A673 (cell line): Measurements from ENCODE around the gene ANP32B. TPM values are rescaled to one million over a fixed set of nuclear protein-coding genes. Genes with fewer than 3 reads are reported as not detected.

Experiments used
- BruUV-seq: library from RNA; stranded (reverse); fragments of 400-500 nt; replicated peaks from 2 replicates; lab custom pipeline; 2021; lab: Mats Ljungman, UMichigan
- CTCF ChIA-PET: fragments of 300-600 bp; sonication (Branson Sonifier 250); formaldehyde crosslinking; loops from one replicate; lab custom pipeline; 2022; ENCODE audit warnings: antibody characterized with exemption; lab: Charles Lee
- POLR2A ChIA-PET: fragments of 300-600 bp; sonication (Branson Sonifier 250); formaldehyde crosslinking; loops from one replicate; lab custom pipeline; 2022; ENCODE audit warnings: antibody characterized with exemption; ENCODE audit not compliant: low non-redundant PET; lab: Charles Lee
- DNase-seq: peaks from one replicate; pipeline ENCODE4 v3.0.0-alpha.2; 2015; ENCODE audit warnings: low spot score
- H3K27ac ChIP-seq: fragments of 200-600 bp; sonication (generic); 2 replicates; pipeline ENCODE4 v1.5.1; 2016; ENCODE audit warnings: mixed run types, low read depth, mild to moderate bottlenecking, mixed read lengths, antibody characterized with exemption, low read length; ENCODE audit not compliant: poor library complexity, severe bottlenecking
- H3K27me3 ChIP-seq: fragments of 200-600 bp; sonication (generic); replicated peaks from 2 replicates; pipeline ENCODE4 v1.6.1; 2017; ENCODE audit warnings: mixed run types, low read depth, mild to moderate bottlenecking, mixed read lengths, antibody characterized with exemption, low read length; ENCODE audit not compliant: insufficient read depth, poor library complexity
- H3K36me3 ChIP-seq: fragments of 200-600 bp; sonication (generic); 2 replicates; pipeline ENCODE4 v1.6.1; 2016; ENCODE audit warnings: mixed run types, mild to moderate bottlenecking, mixed read lengths, antibody characterized with exemption, low read length; ENCODE audit not compliant: insufficient read depth, poor library complexity, severe bottlenecking
- H3K4me1 ChIP-seq: fragments of 200-600 bp; sonication (generic); 2 replicates; pipeline ENCODE4 v1.6.1; 2017; ENCODE audit warnings: mixed run types, mild to moderate bottlenecking, mixed read lengths, antibody characterized with exemption, low read length; ENCODE audit not compliant: insufficient read depth, poor library complexity, severe bottlenecking
- H3K4me3 ChIP-seq: fragments of 200-600 bp; sonication (generic); 2 replicates; pipeline ENCODE4 v1.5.1; 2016; ENCODE audit warnings: low read depth, mixed run types, mild to moderate bottlenecking, mixed read lengths, low read length; ENCODE audit not compliant: poor library complexity, severe bottlenecking
- H3K9me3 ChIP-seq: fragments of 200-600 bp; sonication (generic); 2 replicates; pipeline ENCODE4 v1.6.1; 2016; ENCODE audit warnings: mixed run types, low read depth, mild to moderate bottlenecking, mixed read lengths, antibody characterized with exemption, low read length; ENCODE audit not compliant: poor library complexity, severe bottlenecking
- CTCF ChIP-seq: fragments of 300-800, 200-600 bp; sonication (generic); conservative IDR thresholded peaks from 2 replicates; pipeline ENCODE4 v1.5.1; 2017; ENCODE audit warnings: low read depth, mild to moderate bottlenecking, antibody characterized with exemption, low read length, moderate library complexity, mixed read lengths
- EZH2 ChIP-seq: fragments of 200-600 bp; sonication (generic); IDR thresholded peaks from 2 replicates; pipeline ENCODE4 v1.6.1; 2017; ENCODE audit warnings: borderline replicate concordance, low read depth, mild to moderate bottlenecking, mixed read lengths, antibody characterized with exemption, low read length; ENCODE audit not compliant: poor library complexity, severe bottlenecking
- intact Hi-C: fragments of 100-400 bp; cut with micrococcal nuclease; formaldehyde crosslinking; loops from one replicate; pipeline ENCODE4 v1.10.0; 2022; ENCODE audit not compliant: unreplicated experiment
- total RNA-seq: library from RNA; stranded (reverse); gene quantifications from 2 replicates; pipeline ENCODE4 v1.2.3, GENCODE V29; 2021

The ANP32B gene
- total RNA-seq, 1 experiment from 2014 or later, result 237 TPM

GRCh38 chr9:98006127-98006796 is 23.1 kb downstream of the ANP32B start:
- no peaks in the 10 kb centered on the region for H3K27me3 ChIP-seq
- intact Hi-C loops, result no loop called here
- BruUV-seq, result no TSS peak
- ChIA-PET CTCF (no interaction called here), POLR2A (interaction anchor here (0.6 kb wide), 1 partner anchor 59 kb away, joined by 4 read pairs; no protein-coding TSS in a partner anchor)
- peaks cover 95% of the 10 kb centered on the region for H3K36me3 ChIP-seq
- no peak overlapping the region for H3K4me3 ChIP-seq
- H3K27ac ChIP-seq, result no peak overlapping the region
- TF ChIP-seq EZH2, result no peak
- TF ChIP-seq CTCF, result no peak
- no peaks in the 10 kb centered on the region for H3K4me1 ChIP-seq
- no peak for DNase-seq
- no peaks in the 10 kb centered on the region for H3K9me3 ChIP-seq

- Histone ChIP-seq H3K4me3 (no peak overlapping the region), H3K9me3 (no peaks in the 10 kb centered on the region), H3K27me3 (no peaks in the 10 kb centered on the region), H3K36me3 (peaks cover 97% of the 10 kb centered on the region), H3K4me1 (no peaks in the 10 kb centered on the region), H3K27ac (no peak overlapping the region)
- TF ChIP-seq EZH2 (no peak), CTCF (no peak)
- no peak for DNase-seq
- ChIA-PET CTCF (no interaction called here), POLR2A (no interaction called here)
- no TSS peak for BruUV-seq
- intact Hi-C loops, result no loop called here
Measured at GRCh38 chr9:98007251-98007928, 24.2 kb downstream of the ANP32B start.

- CTCF ChIA-PET, result no interaction called here
- Histone ChIP-seq H3K4me3 (no peak overlapping the region), H3K9me3 (no peaks in the 10 kb centered on the region), H3K36me3 (peaks cover 97% of the 10 kb centered on the region), H3K27me3 (no peaks in the 10 kb centered on the region), H3K4me1 (no peaks in the 10 kb centered on the region), H3K27ac (no peak overlapping the region)
- no peak for DNase-seq
- POLR2A ChIA-PET, result no interaction called here
- intact Hi-C loops, result no loop called here
- no peak for TF ChIP-seq CTCF
- no peak for TF ChIP-seq EZH2
- BruUV-seq, result no TSS peak
Measured at GRCh38 chr9:98008764-98009163, 25.6 kb downstream of the ANP32B start.
